Measurements from ENCODE around the gene OSBPL2.

DNA sequence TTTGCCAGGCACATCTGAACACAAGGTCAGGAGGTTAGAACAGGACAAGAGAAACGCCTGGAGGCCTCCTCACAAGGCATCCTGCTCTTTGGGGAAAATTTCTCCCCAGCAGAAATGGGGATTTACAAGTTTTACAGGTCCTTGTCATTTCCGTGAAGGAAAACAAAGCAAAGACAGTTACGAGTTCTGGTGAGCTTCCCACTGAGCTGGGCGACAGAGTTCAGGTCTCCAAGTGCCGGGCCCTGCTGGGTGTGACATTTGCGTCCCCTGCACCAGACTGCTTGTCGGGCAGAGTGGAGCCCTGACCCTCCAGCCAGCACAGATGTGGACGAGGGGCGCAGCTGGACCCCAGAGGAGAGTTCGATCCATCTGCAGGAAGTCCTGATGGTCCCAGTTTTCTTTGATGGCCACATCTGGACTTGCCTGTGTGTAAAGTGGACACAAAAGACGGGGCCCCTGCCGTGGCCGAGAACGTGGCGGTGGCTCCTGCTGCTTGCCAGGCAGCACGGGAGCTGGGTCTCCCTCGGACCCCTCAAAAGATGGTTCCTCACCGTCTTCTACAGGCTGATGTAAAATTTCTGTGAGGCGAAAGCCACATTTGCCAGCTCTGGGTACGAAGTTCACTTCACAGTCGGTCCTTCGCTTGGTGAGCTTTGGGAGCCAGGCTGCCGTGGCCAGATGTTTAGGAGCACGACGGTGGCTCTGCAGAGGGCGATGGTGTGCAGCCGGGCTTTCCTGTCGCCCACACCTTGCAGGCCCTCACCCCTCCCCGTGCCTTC, 59.3 kb downstream of the OSBPL2 start:
- no peak for TF ChIP-seq EZH2 (IDR thresholded peaks at IDR 0.05; ENCODE audit: borderline replicate concordance, low read depth, low read length, poor library complexity, severe bottlenecking)
- TF ChIP-seq, protein P1, sequence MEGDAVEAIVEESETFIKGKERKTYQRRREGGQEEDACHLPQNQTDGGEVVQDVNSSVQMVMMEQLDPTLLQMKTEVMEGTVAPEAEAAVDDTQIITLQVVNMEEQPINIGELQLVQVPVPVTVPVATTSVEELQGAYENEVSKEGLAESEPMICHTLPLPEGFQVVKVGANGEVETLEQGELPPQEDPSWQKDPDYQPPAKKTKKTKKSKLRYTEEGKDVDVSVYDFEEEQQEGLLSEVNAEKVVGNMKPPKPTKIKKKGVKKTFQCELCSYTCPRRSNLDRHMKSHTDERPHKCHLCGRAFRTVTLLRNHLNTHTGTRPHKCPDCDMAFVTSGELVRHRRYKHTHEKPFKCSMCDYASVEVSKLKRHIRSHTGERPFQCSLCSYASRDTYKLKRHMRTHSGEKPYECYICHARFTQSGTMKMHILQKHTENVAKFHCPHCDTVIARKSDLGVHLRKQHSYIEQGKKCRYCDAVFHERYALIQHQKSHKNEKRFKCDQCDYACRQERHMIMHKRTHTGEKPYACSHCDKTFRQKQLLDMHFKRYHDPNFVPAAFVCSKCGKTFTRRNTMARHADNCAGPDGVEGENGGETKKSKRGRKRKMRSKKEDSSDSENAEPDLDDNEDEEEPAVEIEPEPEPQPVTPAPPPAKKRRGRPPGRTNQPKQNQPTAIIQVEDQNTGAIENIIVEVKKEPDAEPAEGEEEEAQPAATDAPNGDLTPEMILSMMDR (conservative IDR thresholded peaks at IDR 0.05; ENCODE audit: low read depth, low read length), result no peak
